K562 (cell line): ENCODE data around the gene ALG1. TPM values are rescaled to one million over a fixed set of nuclear protein-coding genes. Genes with fewer than 3 reads are reported as not detected.

Experiments
- DIDO1 ChIP-seq: fragments of 450-650 bp; IDR thresholded peaks from 2 replicates; pipeline ENCODE4 v1.6.1; 2016; ENCODE audit warnings: low read depth, missing biosample characterization, missing genetic modification characterization
- E2F3 ChIP-seq: fragments of 250-450 bp; sonication (Bioruptor Pico); IDR thresholded peaks from 2 replicates; pipeline ENCODE4 v1.4.0; 2020; ENCODE audit warnings: mild to moderate bottlenecking
- EHMT2 ChIP-seq: fragments of 450-650 bp; IDR thresholded peaks from 2 replicates; pipeline ENCODE4 v1.6.1; 2018; ENCODE audit warnings: antibody characterized with exemption
- ETV1 ChIP-seq: fragments of 450-650 bp; conservative IDR thresholded peaks from 2 replicates; pipeline ENCODE4 v1.6.1; 2016; ENCODE audit warnings: missing genetic modification characterization, control low read depth, low read depth, missing compliant biosample characterization
- HSF4 ChIP-seq: fragments of 250-450 bp; sonication (Bioruptor Pico); IDR thresholded peaks from 2 replicates; pipeline ENCODE4 v2.1.2; 2022; ENCODE audit warnings: mild to moderate bottlenecking, moderate library complexity, borderline replicate concordance
- ILF3 ChIP-seq: fragments of 450-650 bp; IDR thresholded peaks from 2 replicates; pipeline ENCODE4 v1.6.1; 2018; ENCODE audit warnings: antibody characterized with exemption, mild to moderate bottlenecking, moderate library complexity, borderline replicate concordance
- JUN ChIP-seq, 2 experiments: sonication (generic) in 1 of 2; formaldehyde crosslinking in 1 of 2; IDR thresholded peaks; 2 replicates each; pipeline versions ENCODE4 v1.6.1 to v1.8.0; 2012 to 2022; ENCODE audit warnings: borderline replicate concordance in 2 of 2, mild to moderate bottlenecking in 2 of 2, improper control_type of control experiment in 1 of 2, low read depth in 1 of 2, low read length in 1 of 2, missing genetic modification reagents in 1 of 2
- MCM5 ChIP-seq: fragments of 450-650 bp; IDR thresholded peaks from 2 replicates; pipeline ENCODE4 v1.6.1; 2016; ENCODE audit warnings: low read depth
- NELFE ChIP-seq: IDR thresholded peaks from 2 replicates; pipeline ENCODE4 v1.6.1; 2011; ENCODE audit warnings: mild to moderate bottlenecking; ENCODE audit not compliant: insufficient read depth, insufficient read length
- NR4A1 ChIP-seq, 2 experiments: fragments of 250-450 bp in 1 of 2; fragments of 450-650 bp in 1 of 2; sonication (Bioruptor Pico) in 1 of 2; IDR thresholded peaks; 2 replicates each; pipeline versions ENCODE4 v1.4.0 to v1.6.1; 2016 to 2020; ENCODE audit warnings: mild to moderate bottlenecking in 2 of 2, missing compliant biosample characterization in 1 of 2, missing genetic modification characterization in 1 of 2, moderate library complexity in 1 of 2
- PCBP2 ChIP-seq: fragments of 200-400 bp; formaldehyde crosslinking; IDR thresholded peaks from 2 replicates; pipeline ENCODE4 v1.6.1; 2018; ENCODE audit warnings: low read length, low read depth, mild to moderate bottlenecking, moderate library complexity; ENCODE audit not compliant: poor library complexity, severe bottlenecking
- PHB ChIP-seq: fragments of 250-450 bp; sonication (Bioruptor Pico); IDR thresholded peaks from 2 replicates; pipeline ENCODE4 v1.5.0; 2021
- POLR3A ChIP-seq: IDR thresholded peaks from 2 replicates; pipeline ENCODE4 v1.6.1; 2011; ENCODE audit warnings: borderline replicate concordance, mild to moderate bottlenecking, moderate library complexity; ENCODE audit not compliant: insufficient read length, insufficient read depth; ENCODE audit errors: extremely low read depth
- RBM39 ChIP-seq: fragments of 200-400 bp; formaldehyde crosslinking; optimal IDR thresholded peaks from 2 replicates; pipeline ENCODE3; 2018; ENCODE audit warnings: low read depth, low read length
- SMARCB1 ChIP-seq: IDR thresholded peaks from 2 replicates; pipeline ENCODE4 v1.6.1; 2011; ENCODE audit warnings: improper control_type of control experiment, low read depth; ENCODE audit not compliant: insufficient read length
- SRSF1 ChIP-seq: fragments of 200-400 bp; formaldehyde crosslinking; IDR thresholded peaks from 2 replicates; pipeline ENCODE4 v1.6.1; 2017; ENCODE audit warnings: mild to moderate bottlenecking, low read depth, low read length, moderate library complexity
- TAF9B ChIP-seq: fragments of 450-650 bp; IDR thresholded peaks from 2 replicates; pipeline ENCODE4 v1.6.1; 2018; ENCODE audit warnings: mild to moderate bottlenecking; ENCODE audit not compliant: partially characterized antibody
- TARDBP ChIP-seq: fragments of 450-650 bp; IDR thresholded peaks from 2 replicates; pipeline ENCODE4 v1.6.1; 2016
- TEAD4 ChIP-seq, 2 experiments: sonication (generic) in 1 of 2; formaldehyde crosslinking in 1 of 2; IDR thresholded peaks; 2 replicates each; pipeline versions ENCODE4 v1.6.1 to v1.8.0; 2012 to 2022; ENCODE audit warnings: borderline replicate concordance in 1 of 2, inconsistent platforms in 1 of 2, low read length in 1 of 2, mild to moderate bottlenecking in 1 of 2, missing genetic modification reagents in 1 of 2
- ZFP30 ChIP-seq: fragments of 250-450 bp; sonication (Bioruptor Pico); IDR thresholded peaks from 2 replicates; pipeline ENCODE4 v1.8.0; 2022; ENCODE audit warnings: moderate library complexity, mild to moderate bottlenecking, inconsistent platforms, borderline replicate concordance
- ZNF408 ChIP-seq: fragments of 250-450 bp; sonication (Bioruptor Pico); IDR thresholded peaks from 2 replicates; pipeline ENCODE4 v1.4.0; 2020; ENCODE audit warnings: low read depth, mild to moderate bottlenecking, moderate library complexity
- ZNF561 ChIP-seq: fragments of 450-650 bp; formaldehyde crosslinking; conservative IDR thresholded peaks from 2 replicates; pipeline ENCODE4 v1.4.0; 2020; ENCODE audit warnings: mild to moderate bottlenecking, moderate library complexity
- ZNF699 ChIP-seq: fragments of 250-450 bp; sonication (Bioruptor Pico); IDR thresholded peaks from 2 replicates; pipeline ENCODE4 v1.8.0; 2021; ENCODE audit warnings: mild to moderate bottlenecking, moderate library complexity; ENCODE audit not compliant: insufficient replicate concordance
- ZNF79 ChIP-seq: fragments of 250-450 bp; sonication (Bioruptor Pico); IDR thresholded peaks from 2 replicates; pipeline ENCODE4 v1.4.0; 2020; ENCODE audit warnings: low read depth, mild to moderate bottlenecking, moderate library complexity
- polyA plus RNA-seq, 8 experiments: library from polyadenylated mRNA; depleted of rRNA in 4 of 8; stranded (reverse) in 5 of 8; unstranded in 3 of 8; fragments of >200 nt; fragmentation: Nextera tagmentation in 2 of 8; fragmentation: Illumina TruSeq in 1 of 8; extraction: Ambion mirVana in 2 of 8; extraction: Trizol in 1 of 8; gene quantifications; 2 replicates each; pipeline versions ENCODE4 v1.2.1 to v1.2.3, GENCODE V29; 2011 to 2014; ENCODE audit warnings: inconsistent platforms in 1 of 8, missing spikeins in 1 of 8
- total RNA-seq, 7 experiments: library from RNA; depleted of rRNA in 6 of 7; stranded (reverse); fragments of >200 nt in 6 of 7; fragmentation: Illumina TruSeq in 2 of 7; extraction: Trizol in 2 of 7; gene quantifications; 2 replicates each; pipeline versions ENCODE4 v1.2.1 to v1.2.3, GENCODE V29; 2011 to 2021; ENCODE audit warnings: low replicate concordance in 1 of 7
- TF ChIP-seq, protein P1 (sequence below): fragments of 250-450 bp; sonication (Bioruptor Pico); IDR thresholded peaks from 2 replicates; pipeline ENCODE4 v1.8.0; 2022; ENCODE audit warnings: inconsistent platforms, mild to moderate bottlenecking, moderate library complexity, borderline replicate concordance
- TF ChIP-seq, protein P2 (sequence below): IDR thresholded peaks from 2 replicates; pipeline ENCODE4 v1.6.1; 2014; ENCODE audit warnings: antibody characterized with exemption

The ALG1 gene
- total and polyA plus RNA-seq, 9 of the 15 experiments (the other 6 are each of a cell fraction or from before 2014, with no cell fraction given): 1.1 to 26.4 (median 18.3) TPM

DNA sequence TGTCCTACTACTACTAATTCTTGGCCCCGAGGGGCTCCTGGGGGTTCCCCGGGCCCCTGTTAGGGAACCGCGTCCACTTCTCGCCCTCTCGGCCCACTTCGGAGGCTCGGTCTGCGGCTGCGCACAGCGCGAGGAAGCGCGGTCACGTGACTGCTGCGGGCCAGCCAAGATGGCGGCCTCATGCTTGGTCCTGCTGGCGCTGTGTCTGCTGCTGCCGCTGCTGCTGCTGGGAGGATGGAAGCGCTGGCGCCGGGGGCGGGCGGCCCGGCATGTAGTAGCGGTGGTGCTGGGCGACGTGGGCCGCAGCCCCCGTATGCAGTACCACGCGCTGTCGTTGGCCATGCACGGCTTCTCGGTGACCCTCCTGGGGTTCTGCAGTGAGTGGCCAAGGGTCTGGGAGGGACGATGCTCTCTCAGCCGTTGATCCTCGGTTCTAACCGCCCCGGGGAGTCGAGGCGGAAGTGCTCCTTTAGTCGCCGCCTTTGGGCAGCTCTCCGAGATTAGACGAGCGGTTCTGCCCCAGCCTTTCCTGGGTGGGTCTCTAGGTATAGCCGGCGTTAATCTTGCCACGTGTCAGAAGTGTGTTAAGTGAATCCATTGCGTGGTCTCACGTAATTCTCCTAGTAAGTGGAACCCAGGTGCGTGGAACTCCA is at the start of gene ALG1 (continued):
- TF ChIP-seq, protein P1, sequence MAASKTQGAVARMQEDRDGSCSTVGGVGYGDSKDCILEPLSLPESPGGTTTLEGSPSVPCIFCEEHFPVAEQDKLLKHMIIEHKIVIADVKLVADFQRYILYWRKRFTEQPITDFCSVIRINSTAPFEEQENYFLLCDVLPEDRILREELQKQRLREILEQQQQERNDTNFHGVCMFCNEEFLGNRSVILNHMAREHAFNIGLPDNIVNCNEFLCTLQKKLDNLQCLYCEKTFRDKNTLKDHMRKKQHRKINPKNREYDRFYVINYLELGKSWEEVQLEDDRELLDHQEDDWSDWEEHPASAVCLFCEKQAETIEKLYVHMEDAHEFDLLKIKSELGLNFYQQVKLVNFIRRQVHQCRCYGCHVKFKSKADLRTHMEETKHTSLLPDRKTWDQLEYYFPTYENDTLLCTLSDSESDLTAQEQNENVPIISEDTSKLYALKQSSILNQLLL (CRISPR knock-in tag): no peak
- TF ChIP-seq ETV1 (0 out of 2 replicates have a peak, but pooled peaks have one; percentile 42), ZNF408 (CRISPR knock-in tag) (no peak), NR4A1 (CRISPR knock-in tag; IDR thresholded peaks at IDR 0.05) (no peak), NR4A1 (tag; IDR thresholded peaks at IDR 0.05) (no peak), ZNF699 (CRISPR knock-in tag) (no peak), ILF3 (no peak), TARDBP (no peak), PHB (CRISPR knock-in tag) (no peak), EHMT2 (no peak), SRSF1 (no peak), RBM39 (no peak), TEAD4 (IDR thresholded peaks at IDR 0.05; ENCODE audit: low read length) (no peak), TEAD4 (CRISPR knock-in tag; IDR thresholded peaks at IDR 0.05; ENCODE audit: borderline replicate concordance) (no peak), PCBP2 (no peak), HSF4 (CRISPR knock-in tag) (no peak), ZFP30 (no peak), SMARCB1 (no peak), NELFE (no peak), ZNF79 (CRISPR knock-in tag) (no peak), TAF9B (peak; percentile 84), POLR3A (no peak), MCM5 (no peak), E2F3 (CRISPR knock-in tag) (peak; percentile 76; the same call in 1 of the 2 replicates), ZNF561 (CRISPR knock-in tag) (no peak), JUN (IDR thresholded peaks at IDR 0.05; ENCODE audit: borderline replicate concordance, low read depth, low read length) (peak; percentile 34; the same call in 1 of the 2 replicates), JUN (CRISPR knock-in tag; IDR thresholded peaks at IDR 0.05; ENCODE audit: borderline replicate concordance) (no peak), DIDO1 (peak; percentile 81)
- TF ChIP-seq, protein P2, sequence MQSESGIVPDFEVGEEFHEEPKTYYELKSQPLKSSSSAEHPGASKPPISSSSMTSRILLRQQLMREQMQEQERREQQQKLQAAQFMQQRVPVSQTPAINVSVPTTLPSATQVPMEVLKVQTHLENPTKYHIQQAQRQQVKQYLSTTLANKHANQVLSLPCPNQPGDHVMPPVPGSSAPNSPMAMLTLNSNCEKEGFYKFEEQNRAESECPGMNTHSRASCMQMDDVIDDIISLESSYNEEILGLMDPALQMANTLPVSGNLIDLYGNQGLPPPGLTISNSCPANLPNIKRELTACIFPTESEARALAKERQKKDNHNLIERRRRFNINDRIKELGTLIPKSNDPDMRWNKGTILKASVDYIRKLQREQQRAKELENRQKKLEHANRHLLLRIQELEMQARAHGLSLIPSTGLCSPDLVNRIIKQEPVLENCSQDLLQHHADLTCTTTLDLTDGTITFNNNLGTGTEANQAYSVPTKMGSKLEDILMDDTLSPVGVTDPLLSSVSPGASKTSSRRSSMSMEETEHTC: peak; percentile 90; the same call in 1 of the 2 replicates
